GM12864 (cell line): ENCODE results near the gene RBBP4.

Experiments
- DNase-seq: peaks from one replicate; pipeline ENCODE4 v3.0.0-alpha.2; 2011; ENCODE audit warnings: low read depth
- H3K4me3 ChIP-seq: 2 replicates; pipeline ENCODE4 v1.5.1; 2011; ENCODE audit warnings: mild to moderate bottlenecking, low read depth, low read length, control low read depth
- CTCF ChIP-seq: IDR thresholded peaks from 2 replicates; pipeline ENCODE4 v1.5.1; 2011; ENCODE audit warnings: low read depth, mild to moderate bottlenecking, moderate library complexity, low read length, control low read depth, inconsistent platforms; ENCODE audit errors: missing control alignments

The RBBP4 gene

GRCh38 chr1:32613472-32613871 lies 37.5 kb upstream of the RBBP4 start:
- DNase-seq, result no peak
- TF ChIP-seq CTCF, result no peak

GRCh38 chr1:32618673-32619221 lies 32.3 kb upstream of the RBBP4 start:
- H3K4me3 ChIP-seq, result no peak overlapping the region
- no peak for TF ChIP-seq CTCF
- no peak for DNase-seq

More at GRCh38 chr1:32613472-32613871, 37.5 kb upstream of the RBBP4 start:
- H3K4me3 ChIP-seq, result no peak overlapping the region

- H3K4me3 ChIP-seq, result no peak overlapping the region
- DNase-seq, result no peak
- no peak for TF ChIP-seq CTCF
Measured at GRCh38 chr1:32619701-32620485, 31.1 kb upstream of the RBBP4 start.

- TF ChIP-seq CTCF, result no peak
- H3K4me3 ChIP-seq, result no peak overlapping the region
- no peak for DNase-seq
Measured at GRCh38 chr1:32622205-32622604, 28.8 kb upstream of the RBBP4 start.

- no peak overlapping the region for H3K4me3 ChIP-seq
- DNase-seq, result no peak
- no peak for TF ChIP-seq CTCF
Measured at GRCh38 chr1:32622806-32623681, 28.0 kb upstream of the RBBP4 start.

- no peak for TF ChIP-seq CTCF
- no peak for DNase-seq
- no peak overlapping the region for H3K4me3 ChIP-seq
Measured at GRCh38 chr1:32623775-32624174, 27.2 kb upstream of the RBBP4 start.
